H7 (cell line): ENCODE results near the gene SLC27A6. TPM values are rescaled to one million over a fixed set of nuclear protein-coding genes. Genes with fewer than 3 reads are reported as not detected.

Experiments
- DNase-seq: peaks from one replicate; pipeline ENCODE4 v3.0.0; 2012
- H3K27me3 ChIP-seq: 2 replicates; pipeline ENCODE4 v1.6.0; 2011; ENCODE audit warnings: mild to moderate bottlenecking, low read length; ENCODE audit not compliant: control insufficient read depth, insufficient read depth
- H3K36me3 ChIP-seq: replicated peaks from 2 replicates; pipeline ENCODE4 v1.5.1; 2011; ENCODE audit warnings: low read length; ENCODE audit not compliant: control insufficient read depth, insufficient read depth
- H3K4me3 ChIP-seq: 2 replicates; pipeline ENCODE4 v1.5.1; 2011; ENCODE audit warnings: low read depth, mild to moderate bottlenecking, control low read depth, low read length, moderate library complexity; ENCODE audit not compliant: insufficient read depth
- total RNA-seq: library from RNA; depleted of rRNA; stranded (reverse); fragments of >200 nt; shearing (Covaris generic); gene quantifications from 2 replicates; pipeline ENCODE4 v1.2.3, GENCODE V29; 2014; rRNA removed

The SLC27A6 gene
- total RNA-seq, 1 experiment from 2014 or later, result 0.83 TPM

DNA sequence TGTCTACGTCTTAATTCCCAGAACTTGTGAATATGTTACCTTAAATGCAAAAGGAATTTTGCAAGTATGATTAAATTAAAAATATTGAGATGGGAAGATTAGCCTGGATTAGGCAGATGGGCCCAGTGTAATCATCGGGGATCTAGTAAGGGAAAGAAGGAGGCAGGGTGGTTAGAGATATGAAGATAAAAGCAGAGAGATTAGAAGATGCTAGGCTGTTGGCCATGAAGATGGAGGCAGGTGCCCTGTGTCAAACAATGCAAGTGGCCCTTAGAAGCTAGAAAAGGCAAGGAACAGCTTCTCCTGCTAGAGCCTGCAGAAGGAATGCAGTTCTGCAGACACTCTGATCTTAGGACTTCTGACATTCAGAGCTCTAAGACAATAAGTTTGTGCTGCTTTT is 100.4 kb downstream of the SLC27A6 start:
- no peaks in the 10 kb centered on the region for H3K36me3 ChIP-seq
- DNase-seq, result no peak
- H3K4me3 ChIP-seq, result no peak overlapping the region
- H3K27me3 ChIP-seq, result no peaks in the 10 kb centered on the region

DNA sequence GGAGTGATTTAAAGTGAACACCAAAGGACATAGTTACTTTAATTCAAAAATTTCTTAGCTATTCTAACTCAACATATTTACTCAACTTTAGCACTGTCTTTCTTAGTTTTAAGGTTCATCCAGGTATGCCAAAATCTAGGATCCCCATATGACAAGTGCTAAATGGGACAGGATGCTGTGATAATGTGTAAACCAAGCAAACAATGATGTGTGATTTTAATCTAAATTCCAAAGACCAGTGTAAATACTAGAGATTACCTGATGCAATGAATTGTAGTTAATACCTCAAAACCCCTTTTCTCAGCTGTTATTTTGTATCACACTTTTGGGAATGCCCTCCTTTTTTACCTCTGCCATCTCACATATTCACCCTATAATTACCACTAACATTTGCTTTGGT is 102.5 kb downstream of the SLC27A6 start:
- DNase-seq, result no peak
- H3K27me3 ChIP-seq, result no peaks in the 10 kb centered on the region
- H3K4me3 ChIP-seq, result no peak overlapping the region
- no peaks in the 10 kb centered on the region for H3K36me3 ChIP-seq

GRCh38 chr5:129069292-129069691 is 104.0 kb downstream of the SLC27A6 start:
- H3K36me3 ChIP-seq, result no peaks in the 10 kb centered on the region
- no peak for DNase-seq

DNA sequence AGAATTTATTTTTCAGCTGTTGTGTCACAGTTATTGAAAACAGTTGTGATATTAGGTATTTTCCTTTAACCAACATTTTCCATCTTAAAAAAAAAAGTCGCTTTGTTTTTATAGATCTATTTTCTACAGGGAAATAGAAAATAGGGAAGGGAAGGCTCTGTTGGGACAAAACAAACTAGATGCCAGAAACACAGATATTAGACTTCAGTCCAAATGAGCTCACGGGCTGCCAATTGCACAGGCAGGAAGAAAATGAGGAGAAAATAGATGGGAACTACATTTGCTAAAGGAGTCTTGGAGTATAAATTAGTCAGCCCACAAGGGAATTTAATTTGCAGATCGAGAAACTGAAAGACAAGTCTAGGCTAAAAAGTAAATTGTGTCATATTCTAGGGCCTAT is 107.8 kb downstream of the SLC27A6 start:
- no peak for DNase-seq
- Histone ChIP-seq H3K36me3 (no peaks in the 10 kb centered on the region), H3K4me3 (no peak overlapping the region), H3K27me3 (no peaks in the 10 kb centered on the region)

More at GRCh38 chr5:129069292-129069691, 104.0 kb downstream of the SLC27A6 start:
- no peaks in the 10 kb centered on the region for H3K27me3 ChIP-seq
- H3K4me3 ChIP-seq, result no peak overlapping the region

DNA sequence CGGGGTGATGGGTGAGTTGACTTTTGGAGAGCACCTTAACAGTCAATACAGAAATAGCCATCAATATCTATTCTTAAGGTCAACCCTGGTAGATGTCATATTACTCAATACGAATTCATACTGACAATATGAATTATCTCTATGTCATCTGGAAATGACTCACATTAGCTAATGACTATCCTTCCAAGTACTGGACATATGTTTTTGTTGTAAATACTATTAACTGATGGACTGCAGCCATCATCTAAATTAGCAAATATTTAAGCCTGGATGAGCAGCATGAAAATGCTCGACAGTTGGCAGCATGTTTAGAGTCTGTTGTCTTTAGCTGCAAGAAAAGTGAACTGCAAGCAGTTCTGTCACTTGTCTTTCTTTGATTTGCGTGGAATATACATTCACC is 109.6 kb downstream of the SLC27A6 start:
- DNase-seq, result no peak
- H3K27me3 ChIP-seq, result no peaks in the 10 kb centered on the region
- no peak overlapping the region for H3K4me3 ChIP-seq
- H3K36me3 ChIP-seq, result no peaks in the 10 kb centered on the region

GRCh38 chr5:129077433-129078075 is 112.3 kb downstream of the SLC27A6 start:
- no peaks in the 10 kb centered on the region for H3K36me3 ChIP-seq
- H3K4me3 ChIP-seq, result no peak overlapping the region
- DNase-seq, result no peak
- no peaks in the 10 kb centered on the region for H3K27me3 ChIP-seq

DNA sequence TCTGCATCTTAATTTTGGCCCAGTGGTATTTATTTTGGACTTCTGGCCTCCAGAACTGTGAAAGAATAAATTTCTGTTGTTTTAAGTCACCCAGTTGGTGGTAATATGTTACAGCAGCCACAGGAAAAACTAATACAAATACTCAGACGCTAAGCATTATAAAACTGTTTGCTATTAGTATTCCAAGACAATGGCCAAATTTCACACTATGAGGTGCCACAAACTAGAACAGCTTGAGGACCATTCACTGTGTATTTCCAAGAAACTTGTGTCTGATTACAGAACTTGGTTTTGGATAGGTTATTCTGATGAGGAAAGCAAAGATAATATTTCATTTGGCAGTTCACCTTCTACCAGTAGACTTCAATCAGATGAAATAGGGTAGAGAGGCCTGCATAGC is 113.0 kb downstream of the SLC27A6 start:
- DNase-seq, result no peak
- Histone ChIP-seq H3K36me3 (no peaks in the 10 kb centered on the region), H3K27me3 (no peaks in the 10 kb centered on the region), H3K4me3 (no peak overlapping the region)

DNA sequence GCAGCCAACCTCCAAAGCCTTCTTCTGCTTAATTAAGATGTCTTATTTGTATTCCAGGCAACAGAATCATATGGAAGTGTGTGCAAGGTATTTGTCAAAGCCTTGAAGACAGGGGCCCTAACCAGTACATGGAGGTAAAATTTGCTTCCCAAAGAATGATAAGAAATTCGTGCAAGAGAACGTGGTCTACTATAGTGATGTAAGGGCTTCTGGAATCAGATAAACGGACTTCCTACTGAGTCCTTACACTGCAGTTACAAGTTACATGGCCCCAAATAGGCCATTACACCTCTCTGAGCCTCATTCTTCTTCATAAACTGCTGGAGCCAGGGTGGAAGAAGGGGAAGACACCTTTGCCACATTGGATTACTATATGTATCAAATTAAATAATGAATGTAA is 113.4 kb downstream of the SLC27A6 start:
- Histone ChIP-seq H3K36me3 (no peaks in the 10 kb centered on the region), H3K27me3 (no peaks in the 10 kb centered on the region), H3K4me3 (no peak overlapping the region)
- no peak for DNase-seq

GRCh38 chr5:129079496-129079895 is 114.2 kb downstream of the SLC27A6 start:
- H3K27me3 ChIP-seq, result no peaks in the 10 kb centered on the region
- no peak overlapping the region for H3K4me3 ChIP-seq
- DNase-seq, result no peak
- no peaks in the 10 kb centered on the region for H3K36me3 ChIP-seq

DNA sequence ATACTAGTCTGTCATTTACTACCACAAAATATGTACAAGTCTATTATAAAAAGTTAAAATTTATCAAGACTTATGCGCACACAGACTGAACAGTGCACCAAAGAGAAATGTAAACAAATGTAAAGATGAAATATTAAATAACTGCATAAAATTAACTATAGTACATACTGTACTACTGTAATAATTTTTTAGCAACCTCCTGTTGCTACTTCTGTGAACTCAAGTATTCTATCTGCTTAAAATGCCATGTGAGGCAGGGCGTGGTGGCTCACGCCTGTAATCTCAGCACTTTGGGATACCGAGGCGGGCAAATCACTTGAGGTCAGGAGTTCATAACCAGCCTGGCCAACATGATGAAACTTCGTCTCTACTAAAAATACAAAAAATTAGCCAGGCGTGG is 115.5 kb downstream of the SLC27A6 start:
- Histone ChIP-seq H3K4me3 (no peak overlapping the region), H3K27me3 (no peaks in the 10 kb centered on the region), H3K36me3 (no peaks in the 10 kb centered on the region)
- no peak for DNase-seq

- H3K36me3 ChIP-seq, result no peaks in the 10 kb centered on the region
- H3K27me3 ChIP-seq, result no peaks in the 10 kb centered on the region
- no peak overlapping the region for H3K4me3 ChIP-seq
- no peak for DNase-seq
Observed at GRCh38 chr5:129082225-129083136, 117.2 kb downstream of the SLC27A6 start.

Other genes starting within 250 kb of the SLC27A6 start
- 26.6 and 32.4 TPM in 2 replicates for gene ISOC1, start 129.3 kb downstream of the SLC27A6 start, total RNA-seq